GM12892 (cell line): ENCODE measurements around the gene EXT2.

Experiments
- DNase-seq: peaks from one replicate; pipeline ENCODE4 v3.0.0; 2011; ENCODE audit not compliant: insufficient read length
- FAIRE-seq: peaks from 2 replicates; lab custom pipeline; 2011; peaks lifted over from hg19 to GRCh38; lab: Jason Lieb, UNC
- POLR2A ChIP-seq: IDR thresholded peaks from 2 replicates; pipeline ENCODE4 v1.6.1; 2011; ENCODE audit warnings: low read depth, low read length, control low read depth
- POLR2AphosphoS5 ChIP-seq: IDR thresholded peaks from 2 replicates; pipeline ENCODE4 v1.6.1; 2011; ENCODE audit warnings: low read depth, low read length, control low read depth
- TAF1 ChIP-seq: IDR thresholded peaks from 2 replicates; pipeline ENCODE4 v1.6.1; 2011; ENCODE audit warnings: low read depth, mild to moderate bottlenecking, control low read depth, low read length, borderline replicate concordance

Gene EXT2

GRCh38 chr11:44236296-44236695 lies 140.8 kb downstream of the EXT2 start:
- FAIRE-seq (no peak), DNase-seq (no peak)
- TF ChIP-seq POLR2A = no peak
- no peak for TF ChIP-seq POLR2AphosphoS5
- no peak for TF ChIP-seq TAF1

- DNase-seq (no peak), FAIRE-seq (no peak)
Observed at GRCh38 chr11:44237156-44237555, 141.7 kb downstream of the EXT2 start.

GRCh38 chr11:44241851-44242250 lies 146.4 kb downstream of the EXT2 start:
- no peak for DNase-seq
- no peak for FAIRE-seq
- TF ChIP-seq POLR2AphosphoS5 = no peak
- TF ChIP-seq TAF1 = no peak
- no peak for TF ChIP-seq POLR2A

More at GRCh38 chr11:44237156-44237555, 141.7 kb downstream of the EXT2 start:
- TF ChIP-seq POLR2AphosphoS5 = no peak
- TF ChIP-seq TAF1 = no peak
- TF ChIP-seq POLR2A = no peak

- FAIRE-seq = no peak
- no peak for DNase-seq
- no peak for TF ChIP-seq TAF1
- TF ChIP-seq POLR2AphosphoS5 = no peak
- TF ChIP-seq POLR2A = no peak
Observed at GRCh38 chr11:44243086-44243485, 147.6 kb downstream of the EXT2 start.

GRCh38 chr11:44243595-44244343 lies 148.3 kb downstream of the EXT2 start:
- TF ChIP-seq POLR2AphosphoS5 (no peak), POLR2A (no peak), TAF1 (no peak)
- FAIRE-seq (no peak), DNase-seq (no peak)

- DNase-seq (no peak), FAIRE-seq (no peak)
- TF ChIP-seq TAF1 (no peak), POLR2AphosphoS5 (no peak), POLR2A (no peak)
Observed at GRCh38 chr11:44244639-44245310, 149.3 kb downstream of the EXT2 start.

GRCh38 chr11:44246726-44247125 lies 151.2 kb downstream of the EXT2 start:
- DNase-seq (no peak), FAIRE-seq (no peak)
- no peak for TF ChIP-seq POLR2A

- FAIRE-seq (no peak), DNase-seq (no peak)
- no peak for TF ChIP-seq TAF1
- no peak for TF ChIP-seq POLR2AphosphoS5
Observed at GRCh38 chr11:44247508-44247907, 152.0 kb downstream of the EXT2 start.

GRCh38 chr11:44248109-44248508 lies 152.6 kb downstream of the EXT2 start:
- DNase-seq (no peak), FAIRE-seq (no peak)
- no peak for TF ChIP-seq POLR2AphosphoS5
- TF ChIP-seq POLR2A = no peak
- TF ChIP-seq TAF1 = no peak

- FAIRE-seq = no peak
- DNase-seq = no peak
- TF ChIP-seq POLR2A (no peak), POLR2AphosphoS5 (no peak), TAF1 (no peak)
Observed at GRCh38 chr11:44250421-44250820, 154.9 kb downstream of the EXT2 start.

- FAIRE-seq = no peak
- TF ChIP-seq POLR2A = no peak
- no peak for TF ChIP-seq POLR2AphosphoS5
- no peak for TF ChIP-seq TAF1
- DNase-seq = no peak
Observed at GRCh38 chr11:44252999-44253602, 157.6 kb downstream of the EXT2 start.

- FAIRE-seq = no peak
Observed at GRCh38 chr11:44255406-44256071, 160.1 kb downstream of the EXT2 start.

More at GRCh38 chr11:44255406-44256071, 160.1 kb downstream of the EXT2 start:
- no peak for TF ChIP-seq POLR2A
- TF ChIP-seq TAF1 = no peak
- no peak for TF ChIP-seq POLR2AphosphoS5
- DNase-seq = no peak
